ENCODE results near the gene TPSAB1.
"Not testable (repeated sequence)": the region's sequence is repeated elsewhere in the genome, so short reads cannot be mapped to it uniquely, and the experiment has no call there.

GRCh38 chr16:1236659-1237058 lies 3.8 kb upstream of the TPSAB1 start:
- TF ChIP-seq, protein P1, sequence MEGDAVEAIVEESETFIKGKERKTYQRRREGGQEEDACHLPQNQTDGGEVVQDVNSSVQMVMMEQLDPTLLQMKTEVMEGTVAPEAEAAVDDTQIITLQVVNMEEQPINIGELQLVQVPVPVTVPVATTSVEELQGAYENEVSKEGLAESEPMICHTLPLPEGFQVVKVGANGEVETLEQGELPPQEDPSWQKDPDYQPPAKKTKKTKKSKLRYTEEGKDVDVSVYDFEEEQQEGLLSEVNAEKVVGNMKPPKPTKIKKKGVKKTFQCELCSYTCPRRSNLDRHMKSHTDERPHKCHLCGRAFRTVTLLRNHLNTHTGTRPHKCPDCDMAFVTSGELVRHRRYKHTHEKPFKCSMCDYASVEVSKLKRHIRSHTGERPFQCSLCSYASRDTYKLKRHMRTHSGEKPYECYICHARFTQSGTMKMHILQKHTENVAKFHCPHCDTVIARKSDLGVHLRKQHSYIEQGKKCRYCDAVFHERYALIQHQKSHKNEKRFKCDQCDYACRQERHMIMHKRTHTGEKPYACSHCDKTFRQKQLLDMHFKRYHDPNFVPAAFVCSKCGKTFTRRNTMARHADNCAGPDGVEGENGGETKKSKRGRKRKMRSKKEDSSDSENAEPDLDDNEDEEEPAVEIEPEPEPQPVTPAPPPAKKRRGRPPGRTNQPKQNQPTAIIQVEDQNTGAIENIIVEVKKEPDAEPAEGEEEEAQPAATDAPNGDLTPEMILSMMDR (IDR thresholded peaks at IDR 0.05; ENCODE audit: extremely low read depth in 1 of 2, insufficient read depth in 1 of 2, low read depth in 1 of 2, low read length in 2 of 2) = not testable (repeated sequence)
- not testable (repeated sequence) for TF ChIP-seq POLR2AphosphoS5 (IDR thresholded peaks at IDR 0.05; ENCODE audit: insufficient read depth, low read depth, low read length)
